Neural progenitor cell (in vitro differentiated cells): ENCODE results near the gene RAC2.

Source experiments
- CTCF ChIP-seq: fragments of 200-600 bp; sonication (generic); IDR thresholded peaks from 2 replicates; pipeline ENCODE4 v1.5.1; 2017; ENCODE audit warnings: antibody characterized with exemption, mild to moderate bottlenecking
- EZH2 ChIP-seq: fragments of 200-600 bp; sonication (generic); IDR thresholded peaks from 2 replicates; pipeline ENCODE4 v1.6.1; 2017; ENCODE audit warnings: antibody characterized with exemption, mild to moderate bottlenecking, moderate library complexity

- no peak for TF ChIP-seq CTCF
- TF ChIP-seq EZH2, result no peak
These were observed 36.9 kb downstream of the RAC2 start for GRCh38 chr22:37206841-37207821.
